MCF 10A (cell line): Measurements from ENCODE around the gene TTC34. TPM values are rescaled to one million over a fixed set of nuclear protein-coding genes. Genes with fewer than 3 reads are reported as not detected.

ENCODE experiments used
- BruUV-seq: library from RNA; stranded (reverse); fragments of 400-500 nt; replicated peaks from 2 replicates; lab custom pipeline; 2021; lab: Mats Ljungman, UMichigan
- CTCF ChIA-PET: fragments of 300-600 bp; sonication (Branson Sonifier 250); formaldehyde crosslinking; extraction: SDS; loops from one replicate; lab custom pipeline; 2021; ENCODE audit warnings: antibody characterized with exemption, inconsistent platforms; lab: Yijun Ruan, JAX
- POLR2A ChIA-PET: fragments of 300-600, 350-650 bp; sonication (Branson Sonifier 250); formaldehyde crosslinking; extraction: SDS; loops from one replicate; lab custom pipeline; 2020; ENCODE audit warnings: antibody characterized with exemption, inconsistent platforms; lab: Yijun Ruan, JAX
- DNase-seq: peaks from one replicate; pipeline ENCODE4 v3.0.0-alpha.2; 2018; ENCODE audit not compliant: unreplicated experiment
- H3K27ac Mint-ChIP-seq: one replicate; pipeline ENCODE4 v1.8.0; 2022; ENCODE audit warnings: mild to moderate bottlenecking, low read depth, mixed read lengths; ENCODE audit not compliant: unreplicated experiment
- H3K27me3 Mint-ChIP-seq: one replicate; pipeline ENCODE4 v1.8.0; 2022; ENCODE audit warnings: mixed read lengths; ENCODE audit not compliant: insufficient read depth, unreplicated experiment
- H3K36me3 Mint-ChIP-seq: one replicate; pipeline ENCODE4 v1.8.0; 2022; ENCODE audit warnings: mild to moderate bottlenecking, moderate library complexity, mixed read lengths; ENCODE audit not compliant: insufficient read depth, unreplicated experiment
- H3K4me1 Mint-ChIP-seq: one replicate; pipeline ENCODE4 v1.8.0; 2022; ENCODE audit warnings: mixed read lengths; ENCODE audit not compliant: insufficient read depth, unreplicated experiment
- H3K4me3 Mint-ChIP-seq: one replicate; pipeline ENCODE4 v1.8.0; 2022; ENCODE audit warnings: mild to moderate bottlenecking, moderate library complexity, mixed read lengths; ENCODE audit not compliant: unreplicated experiment
- H3K9me3 Mint-ChIP-seq: one replicate; pipeline ENCODE4 v1.8.0; 2022; ENCODE audit warnings: mixed read lengths; ENCODE audit not compliant: unreplicated experiment
- CTCF ChIP-seq: fragments of 200-600 bp; IDR thresholded peaks from one replicate; pipeline ENCODE4 v1.8.0; 2022; ENCODE audit warnings: antibody characterized with exemption, mild to moderate bottlenecking; ENCODE audit not compliant: unreplicated experiment
- intact Hi-C: fragments of 100-400 bp; cut with micrococcal nuclease; formaldehyde crosslinking; loops from 2 replicates; pipeline ENCODE4 v1.14.1; 2022
- total RNA-seq: library from RNA; stranded (reverse); gene quantifications from 2 replicates; pipeline ENCODE4 v1.2.3, GENCODE V29; 2022

The TTC34 gene
- total RNA-seq, 1 experiment from 2014 or later: 0.47 TPM

GRCh38 chr1:2815551-2815950, 14.1 kb upstream of the TTC34 start:
- intact Hi-C loops: no loop called here
- Mint-ChIP-seq H3K27me3 (no peaks in the 10 kb centered on the region), H3K4me3 (no peak overlapping the region), H3K27ac (no peak overlapping the region), H3K36me3 (peaks cover 7% of the 10 kb centered on the region), H3K9me3 (peaks cover 26% of the 10 kb centered on the region), H3K4me1 (no peaks in the 10 kb centered on the region)
- CTCF ChIA-PET: no interaction called here
- no peak for DNase-seq
- POLR2A ChIA-PET: no interaction called here
- no peak for TF ChIP-seq CTCF
- no TSS peak for BruUV-seq

DNA sequence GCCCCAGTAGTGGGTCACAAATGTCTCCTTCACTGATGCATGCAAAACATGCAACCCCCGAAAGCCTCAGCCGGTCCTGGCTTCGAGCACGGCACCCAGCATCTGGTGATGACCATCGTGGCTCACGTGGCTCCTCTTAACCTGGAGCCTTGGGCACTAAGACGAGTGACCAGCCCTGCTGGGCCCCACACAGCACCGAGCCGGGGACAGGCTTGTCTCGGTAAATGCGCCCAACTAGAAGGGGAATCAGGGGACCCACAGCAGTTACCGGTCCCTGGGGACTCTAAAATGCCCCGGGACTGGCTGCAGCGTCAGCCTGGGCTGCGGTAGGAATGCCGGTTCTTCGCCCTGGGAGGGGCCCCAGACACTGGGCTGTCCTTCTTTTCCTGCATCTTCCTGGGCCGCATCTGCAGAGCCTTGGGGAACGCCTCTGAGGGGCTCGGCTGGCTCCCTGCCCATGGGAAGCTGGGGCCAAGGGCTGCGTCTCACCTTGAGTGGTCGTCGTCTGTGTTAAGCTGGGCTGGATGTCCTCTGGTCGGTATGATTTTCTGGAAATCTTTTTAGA, 13.1 kb upstream of the TTC34 start:
- H3K9me3 Mint-ChIP-seq: peaks cover 19% of the 10 kb centered on the region
- H3K4me1 Mint-ChIP-seq: no peaks in the 10 kb centered on the region
- no peak for DNase-seq
- no peak for TF ChIP-seq CTCF
- ChIA-PET POLR2A (no interaction called here), CTCF (interaction anchor here (0.5 kb wide), 1 partner anchor 437 kb away, joined by 3 read pairs; no protein-coding TSS in a partner anchor)
- H3K4me3 Mint-ChIP-seq: no peak overlapping the region
- H3K36me3 Mint-ChIP-seq: peaks cover 7% of the 10 kb centered on the region
- BruUV-seq: no TSS peak
- no peak overlapping the region for H3K27ac Mint-ChIP-seq
- H3K27me3 Mint-ChIP-seq: no peaks in the 10 kb centered on the region
- intact Hi-C loops: no loop called here

DNA sequence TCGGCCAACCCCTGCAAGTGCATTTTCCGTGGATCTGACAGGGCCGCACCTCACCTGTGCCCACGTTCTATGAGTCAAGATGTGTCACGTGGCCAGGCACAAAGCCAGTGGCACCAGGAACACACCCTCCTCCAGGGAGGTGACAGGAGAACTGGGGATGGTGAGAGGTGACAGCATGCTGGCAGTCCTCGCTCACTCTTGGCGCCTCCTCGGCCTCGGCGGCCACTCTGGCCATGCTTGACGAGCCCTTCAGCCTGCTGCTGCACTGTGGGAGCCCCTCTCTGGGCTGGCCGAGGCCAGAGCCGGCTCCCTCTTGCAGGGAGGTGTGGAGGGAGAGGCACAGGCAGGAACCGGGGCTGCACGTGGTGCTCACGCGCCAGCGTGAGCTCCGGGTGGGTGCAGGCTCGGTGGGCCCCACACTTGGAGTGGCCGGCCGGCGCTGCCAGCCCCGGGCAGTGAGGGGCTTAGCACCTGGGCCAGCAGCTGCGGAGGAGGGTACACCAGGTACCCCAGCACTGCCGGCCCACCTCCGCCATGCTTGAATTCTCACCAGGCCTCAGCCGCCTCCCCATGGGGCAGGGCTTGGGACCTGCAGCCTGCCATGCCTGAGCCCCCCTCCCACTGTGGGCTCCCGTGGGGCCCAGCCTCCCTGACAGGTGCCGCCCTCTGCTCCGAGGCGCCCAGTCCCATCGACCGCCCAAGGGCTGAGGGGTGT, 11.6 kb upstream of the TTC34 start:
- Mint-ChIP-seq H3K9me3 (peaks cover 4% of the 10 kb centered on the region), H3K27me3 (no peaks in the 10 kb centered on the region), H3K4me1 (no peaks in the 10 kb centered on the region), H3K4me3 (no peak overlapping the region), H3K27ac (no peak overlapping the region), H3K36me3 (no peaks in the 10 kb centered on the region)
- CTCF ChIA-PET: no interaction called here
- intact Hi-C loops: no loop called here
- POLR2A ChIA-PET: no interaction called here
- BruUV-seq: no TSS peak
- no peak for DNase-seq
- TF ChIP-seq CTCF: no peak

- Mint-ChIP-seq H3K9me3 (peaks cover 3% of the 10 kb centered on the region), H3K27me3 (no peaks in the 10 kb centered on the region), H3K27ac (no peak overlapping the region), H3K4me1 (no peaks in the 10 kb centered on the region), H3K4me3 (no peak overlapping the region), H3K36me3 (no peaks in the 10 kb centered on the region)
- intact Hi-C loops: no loop called here
- no TSS peak for BruUV-seq
- DNase-seq: no peak
- ChIA-PET POLR2A (no interaction called here), CTCF (no interaction called here)
- no peak for TF ChIP-seq CTCF
Measured at GRCh38 chr1:2812136-2812535, 10.6 kb upstream of the TTC34 start.
